ENCODE results near the gene FBLN2.

GRCh38 chr3:13686367-13687160 is 137.6 kb downstream of the FBLN2 start:
- TF ChIP-seq CTCF (IDR thresholded peaks at IDR 0.05) (no peak), MXI1 (IDR thresholded peaks at IDR 0.05; ENCODE audit: low read depth, low read length) (no peak), SIN3A (IDR thresholded peaks at IDR 0.05; ENCODE audit: borderline replicate concordance, low read depth, low read length) (no peak), RAD21 (IDR thresholded peaks at IDR 0.05; ENCODE audit: low read length) (no peak), ELF1 (IDR thresholded peaks at IDR 0.05) (no peak), MAX (IDR thresholded peaks at IDR 0.05; ENCODE audit: low read depth) (no peak), EP300 (IDR thresholded peaks at IDR 0.05; ENCODE audit: borderline replicate concordance in 1 of 2, low read depth in 1 of 2, low read length in 1 of 2) (no peak), POLR2AphosphoS5 (IDR thresholded peaks at IDR 0.05; ENCODE audit: low read depth, low read length) (no peak), REST (IDR thresholded peaks at IDR 0.05; ENCODE audit: low read depth, low read length) (no peak), TAF1 (IDR thresholded peaks at IDR 0.05; ENCODE audit: borderline replicate concordance, low read depth, low read length) (no peak)

All from SK-N-SH (cell line).